Measurements from ENCODE around the gene FBXO28.
A peak's percentile ranks its signal among the peaks of the same experiment; 100 is the strongest.
"Not testable (repeated sequence)": the region's sequence is repeated elsewhere in the genome, so short reads cannot be mapped to it uniquely, and the experiment has no call there.

The FBXO28 gene

DNA sequence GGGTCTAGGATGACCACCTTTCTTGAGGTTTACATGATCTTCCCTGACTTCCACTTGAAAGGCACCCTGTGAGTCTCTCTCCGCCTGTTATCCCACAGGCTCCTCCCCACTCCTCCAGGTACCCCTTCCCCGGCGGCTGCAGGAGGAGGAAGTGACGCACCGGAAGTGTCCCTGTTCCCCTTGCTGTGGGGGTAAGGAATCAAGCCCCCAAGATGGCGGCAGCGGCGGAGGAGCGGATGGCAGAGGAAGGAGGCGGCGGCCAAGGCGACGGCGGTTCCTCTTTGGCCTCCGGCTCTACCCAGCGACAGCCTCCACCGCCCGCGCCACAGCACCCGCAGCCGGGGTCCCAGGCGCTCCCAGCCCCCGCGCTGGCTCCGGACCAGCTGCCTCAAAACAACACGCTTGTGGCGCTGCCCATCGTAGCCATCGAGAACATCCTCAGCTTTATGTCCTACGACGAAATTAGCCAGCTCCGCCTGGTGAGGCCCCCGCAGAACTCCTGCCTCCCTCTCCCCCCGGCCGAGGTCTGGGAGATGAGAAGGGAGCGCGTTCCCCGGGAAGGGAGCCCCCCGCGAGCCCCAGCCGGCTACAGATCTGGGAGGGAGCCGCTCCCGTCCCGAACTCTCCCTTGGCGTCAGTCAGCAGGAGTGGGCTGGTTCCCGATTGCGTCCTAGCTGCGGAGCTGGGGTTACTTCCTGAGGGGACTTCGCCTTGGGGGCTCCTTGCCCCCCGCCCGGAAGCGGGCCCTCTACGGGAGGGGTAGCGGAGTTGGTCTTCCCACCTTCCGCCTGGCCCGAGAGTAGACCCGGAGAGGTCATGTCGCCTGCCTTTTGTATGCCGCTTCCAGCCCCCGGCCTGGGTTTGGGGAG, at the start of gene FBXO28:
FBXO28 (plus strand) TSS at position 194 of the 869 bp plus-strand sequence; CDS start at position 213, 19 bp downstream.
- DNase-seq (ENCODE audit: low spot score): peak; percentile 93

- DNase-seq (ENCODE audit: low spot score): no peak
These were observed 49.8 kb upstream of the FBXO28 start for GRCh38 chr1:224064150-224064549.

GRCh38 chr1:224065455-224065854, 48.5 kb upstream of the FBXO28 start:
- no peak for DNase-seq (ENCODE audit: low spot score)

GRCh38 chr1:224067207-224067606, 46.7 kb upstream of the FBXO28 start:
- DNase-seq (ENCODE audit: low spot score): no peak

DNA sequence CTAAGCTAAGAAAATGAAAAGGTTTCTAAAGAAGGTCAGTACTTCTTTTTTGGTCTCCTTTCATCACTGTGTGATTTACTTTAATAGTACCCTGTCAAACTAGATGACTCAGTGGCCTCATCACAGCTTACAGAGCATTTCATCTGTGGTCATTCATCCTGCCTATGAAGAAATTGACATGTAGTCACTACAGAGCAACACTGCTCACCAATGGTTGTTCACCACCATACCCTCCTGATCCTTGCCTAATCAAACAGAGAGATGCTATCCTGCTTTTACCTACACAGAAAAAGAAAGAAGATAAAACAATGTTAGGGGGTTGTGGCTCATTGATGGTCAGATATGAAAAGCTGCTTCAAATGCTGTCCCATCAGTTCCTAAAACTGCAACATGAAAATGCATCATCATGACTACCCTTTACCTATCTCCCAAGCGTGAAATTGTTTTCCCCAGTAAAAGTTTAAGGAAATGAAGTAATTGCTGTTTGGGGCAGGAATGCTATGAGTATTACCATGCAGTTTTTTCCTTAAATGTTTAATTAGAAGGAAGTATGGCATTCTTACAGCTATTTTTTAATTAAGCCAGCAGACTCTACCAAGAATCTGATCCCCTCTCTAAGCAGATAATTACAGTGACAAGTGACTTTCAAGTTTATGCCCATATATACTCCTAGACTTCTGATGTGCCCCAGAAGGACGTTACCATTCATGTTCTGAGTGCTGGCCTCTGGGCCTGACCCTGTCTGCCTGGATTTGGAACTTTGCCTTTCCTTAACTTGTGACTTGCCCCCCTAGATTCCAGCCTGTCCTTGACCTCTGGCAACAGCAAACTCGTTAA, 46.1 kb upstream of the FBXO28 start:
- no peak for DNase-seq (ENCODE audit: low spot score)

GRCh38 chr1:224068458-224069072, 45.3 kb upstream of the FBXO28 start:
- DNase-seq (ENCODE audit: low spot score): no peak

DNA sequence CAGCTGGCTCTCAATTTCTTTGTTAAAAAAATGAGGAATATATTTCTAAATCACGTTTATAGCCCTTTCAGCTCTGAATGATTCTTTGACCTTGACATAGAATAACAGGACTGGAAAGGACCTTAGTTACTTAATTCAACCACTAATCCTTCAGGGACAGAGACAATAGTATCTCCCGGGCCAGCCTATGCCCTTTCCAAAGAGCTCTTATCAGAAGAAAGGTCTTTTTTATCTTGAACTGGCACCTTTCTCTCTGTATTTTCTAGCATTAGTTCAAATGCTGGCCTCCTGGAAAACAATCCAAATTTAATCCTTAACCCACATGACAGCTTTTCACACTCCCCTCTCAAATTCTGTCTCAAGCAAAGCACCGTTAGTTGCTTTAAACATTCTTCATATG, 44.8 kb upstream of the FBXO28 start:
- no peak for DNase-seq (ENCODE audit: low spot score)

GRCh38 chr1:224070521-224070920, 43.4 kb upstream of the FBXO28 start:
- no peak for DNase-seq (ENCODE audit: low spot score)

DNA sequence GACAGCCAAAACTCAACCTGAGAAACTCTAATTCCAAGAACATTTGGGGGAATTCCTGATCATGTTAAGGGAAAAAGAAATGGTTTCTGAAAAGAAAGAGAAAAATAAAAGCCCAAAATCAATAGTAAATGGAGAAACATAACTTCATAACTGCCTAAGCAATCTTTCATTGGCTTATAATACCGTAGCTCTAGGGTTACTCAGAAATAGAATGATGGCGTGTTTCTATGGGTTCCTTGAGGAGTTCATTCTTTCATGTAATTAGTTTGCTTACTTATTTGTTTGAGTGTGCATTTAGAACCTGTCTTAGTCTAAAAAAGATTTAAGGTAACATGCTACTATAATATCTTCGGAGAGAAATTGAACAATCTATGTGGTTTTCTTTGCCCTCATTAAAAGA, 37.5 kb upstream of the FBXO28 start:
- DNase-seq (ENCODE audit: low spot score): no peak

DNA sequence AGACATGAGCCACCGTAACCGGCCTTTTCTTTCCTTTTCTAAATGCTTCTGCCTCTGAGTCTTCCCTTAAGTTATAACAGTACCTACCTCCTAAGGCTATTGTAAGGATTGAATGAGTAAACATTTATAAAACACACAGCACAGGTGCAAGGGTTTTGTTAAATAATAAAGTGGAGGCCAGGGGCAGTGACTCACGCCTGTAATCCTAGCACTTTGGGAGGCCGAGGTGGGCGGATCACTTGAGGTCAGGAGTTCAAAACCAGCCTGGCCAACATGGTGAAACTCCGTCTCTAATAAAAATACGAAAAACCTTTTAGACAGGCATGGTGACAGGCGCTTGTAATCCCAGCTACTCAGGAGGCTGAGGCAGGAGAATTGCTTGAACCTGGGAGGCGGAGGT, 34.3 kb upstream of the FBXO28 start:
- DNase-seq (ENCODE audit: low spot score): not testable (repeated sequence)

- DNase-seq (ENCODE audit: low spot score): no peak
These were observed 33.7 kb upstream of the FBXO28 start for GRCh38 chr1:224080115-224080774.

DNA sequence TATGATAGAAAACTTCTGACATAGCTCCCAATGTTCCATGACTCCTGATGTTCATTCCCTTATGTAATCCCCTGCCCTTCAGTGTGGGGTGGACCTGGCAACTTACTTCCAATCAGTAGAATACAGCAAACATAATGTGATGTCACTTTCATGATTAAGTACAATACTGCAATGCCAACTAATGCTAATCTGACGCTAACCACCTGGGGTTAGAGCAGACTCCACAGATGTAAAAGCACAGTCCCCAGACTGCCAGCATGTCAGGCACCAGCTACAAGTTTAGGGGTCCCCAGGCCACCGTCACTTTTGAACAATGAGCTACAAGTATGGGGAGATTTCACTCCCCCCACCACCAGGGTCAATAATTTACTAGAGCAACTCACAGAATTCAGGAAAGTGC, 32.3 kb upstream of the FBXO28 start:
- DNase-seq (ENCODE audit: low spot score): no peak

- DNase-seq (ENCODE audit: low spot score): no peak
These were observed 31.8 kb upstream of the FBXO28 start for GRCh38 chr1:224082146-224082545.

DNA sequence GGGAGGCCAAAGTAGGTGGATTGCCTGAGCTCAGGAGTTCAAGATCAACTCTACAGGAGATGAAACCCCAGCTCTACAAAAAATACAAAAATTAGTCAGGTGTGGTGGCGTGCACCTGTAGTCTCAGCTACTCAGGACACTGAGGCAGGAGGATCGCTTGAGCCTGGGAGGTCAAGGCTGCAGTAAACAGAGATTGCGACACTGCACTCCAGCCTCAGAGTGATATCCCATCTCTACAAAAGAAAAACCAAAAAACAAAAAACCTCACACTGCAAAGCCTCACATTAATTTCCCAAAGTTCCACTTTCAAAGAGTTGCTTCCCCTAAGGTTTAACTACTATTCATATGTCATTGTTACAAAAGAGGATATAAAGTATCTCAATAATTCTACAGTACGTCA, 29.0 kb upstream of the FBXO28 start:
- no peak for DNase-seq (ENCODE audit: low spot score)

GRCh38 chr1:224085421-224086108, 28.3 kb upstream of the FBXO28 start:
- DNase-seq (ENCODE audit: low spot score): no peak

GRCh38 chr1:224087286-224087794, 26.6 kb upstream of the FBXO28 start:
- no peak for DNase-seq (ENCODE audit: low spot score)

- no peak for DNase-seq (ENCODE audit: low spot score)
These were observed 24.3 kb upstream of the FBXO28 start for GRCh38 chr1:224089583-224089982.

DNA sequence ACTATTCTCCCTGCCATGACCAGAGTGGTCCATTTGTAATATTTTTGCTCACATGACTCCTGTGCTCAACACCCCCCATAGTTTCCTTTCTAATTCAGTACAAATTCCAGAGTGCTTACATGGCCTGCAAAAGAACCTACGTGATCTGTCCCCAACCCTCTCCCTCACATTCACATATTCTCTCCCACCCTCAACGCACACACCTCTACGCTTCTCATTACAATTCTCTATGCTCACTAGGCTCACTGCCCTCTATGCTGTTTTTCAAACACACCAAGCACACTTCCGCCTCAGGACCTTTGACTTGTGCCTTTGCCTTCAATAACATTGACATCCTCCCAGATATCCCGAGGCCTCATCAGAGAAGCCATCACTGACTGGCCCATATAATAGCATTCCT, 23.8 kb upstream of the FBXO28 start:
- DNase-seq (ENCODE audit: low spot score): no peak

- no peak for DNase-seq (ENCODE audit: low spot score)
These were observed 21.8 kb upstream of the FBXO28 start for GRCh38 chr1:224092111-224092510.

DNA sequence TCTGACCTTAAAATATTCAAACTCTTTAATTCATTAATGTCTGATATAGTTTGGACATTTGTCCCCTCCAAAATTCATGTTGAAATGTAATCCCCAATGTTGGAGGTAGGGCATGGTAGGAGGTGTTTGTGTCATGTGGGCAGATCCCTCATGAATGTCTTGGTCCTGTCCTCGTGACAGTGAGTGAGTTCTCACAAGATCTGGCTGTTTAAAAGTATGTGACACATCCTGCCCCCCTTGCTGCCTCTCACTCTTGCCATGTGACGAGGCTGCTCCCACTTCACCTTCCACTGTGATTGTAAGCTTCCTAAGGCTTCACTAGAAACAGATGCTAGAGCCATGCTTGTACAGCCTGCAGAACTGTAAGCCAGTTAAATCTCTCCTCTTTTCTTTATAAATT, 21.3 kb upstream of the FBXO28 start:
- no peak for DNase-seq (ENCODE audit: low spot score)

DNA sequence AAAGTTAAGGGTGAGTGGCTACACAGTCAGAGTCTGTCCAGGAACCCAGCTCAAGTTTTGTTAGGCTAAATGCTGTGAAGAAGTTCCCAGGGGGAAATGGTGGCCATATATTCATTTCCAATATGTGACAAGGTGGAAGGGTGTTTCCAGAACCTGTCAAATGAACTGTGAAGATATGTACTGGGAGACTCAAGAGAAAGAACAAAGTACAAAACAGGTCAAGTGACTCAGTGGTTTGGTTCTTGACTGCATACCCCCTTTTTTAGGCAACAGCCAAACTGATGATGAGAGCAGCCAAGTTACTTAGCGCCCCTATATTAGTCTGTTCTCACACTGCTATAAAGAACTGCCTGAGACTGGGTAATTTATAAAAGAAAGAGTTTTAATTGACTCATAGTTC, 18.6 kb upstream of the FBXO28 start:
- no peak for DNase-seq (ENCODE audit: low spot score)

Data from left forelimb (tissue), 1 donor.